BJ (cell line): ENCODE measurements around the gene TUSC2. TPM values are rescaled to one million over a fixed set of nuclear protein-coding genes. Genes with fewer than 3 reads are reported as not detected.

ENCODE experiments used
- CTCF ChIA-PET: fragments of 350-600 bp; formaldehyde crosslinking; extraction: SDS; loops from one replicate; lab custom pipeline; 2021; ENCODE audit warnings: antibody characterized with exemption, inconsistent platforms; lab: Yijun Ruan, JAX
- POLR2A ChIA-PET: fragments of 300-600 bp; sonication (Branson Sonifier 250); formaldehyde crosslinking; extraction: SDS; loops from one replicate; lab custom pipeline; 2021; ENCODE audit warnings: antibody characterized with exemption; lab: Charles Lee
- DNase-seq: peaks from one replicate; pipeline ENCODE4 v3.0.0-alpha.2; 2011; ENCODE audit warnings: low read depth
- H3K27me3 ChIP-seq: 2 replicates; pipeline ENCODE4 v1.6.0; 2011; ENCODE audit warnings: low read length; ENCODE audit not compliant: control insufficient read depth, insufficient read depth
- H3K36me3 ChIP-seq: 2 replicates; pipeline ENCODE4 v1.5.1; 2011; ENCODE audit warnings: low read length; ENCODE audit not compliant: control insufficient read depth, insufficient read depth
- H3K4me3 ChIP-seq: 2 replicates; pipeline ENCODE4 v1.5.1; 2011; ENCODE audit warnings: low read depth, mild to moderate bottlenecking, control low read depth, low read length
- polyA plus RNA-seq: library from polyadenylated mRNA; depleted of rRNA; stranded (reverse); fragments of >200 nt; gene quantifications from 2 replicates; pipeline ENCODE4 v1.2.3, GENCODE V29; 2011
- TF ChIP-seq, protein P1 (sequence below): IDR thresholded peaks from 2 replicates; pipeline ENCODE4 v1.5.1; 2011; ENCODE audit warnings: low read depth, mild to moderate bottlenecking, control low read depth, inconsistent platforms, low read length, moderate library complexity; ENCODE audit not compliant: insufficient read depth

TUSC2 gene
- polyA plus RNA-seq, 1 experiment = 38.9 TPM

- no peaks in the 10 kb centered on the region for H3K36me3 ChIP-seq
- TF ChIP-seq, protein P1, sequence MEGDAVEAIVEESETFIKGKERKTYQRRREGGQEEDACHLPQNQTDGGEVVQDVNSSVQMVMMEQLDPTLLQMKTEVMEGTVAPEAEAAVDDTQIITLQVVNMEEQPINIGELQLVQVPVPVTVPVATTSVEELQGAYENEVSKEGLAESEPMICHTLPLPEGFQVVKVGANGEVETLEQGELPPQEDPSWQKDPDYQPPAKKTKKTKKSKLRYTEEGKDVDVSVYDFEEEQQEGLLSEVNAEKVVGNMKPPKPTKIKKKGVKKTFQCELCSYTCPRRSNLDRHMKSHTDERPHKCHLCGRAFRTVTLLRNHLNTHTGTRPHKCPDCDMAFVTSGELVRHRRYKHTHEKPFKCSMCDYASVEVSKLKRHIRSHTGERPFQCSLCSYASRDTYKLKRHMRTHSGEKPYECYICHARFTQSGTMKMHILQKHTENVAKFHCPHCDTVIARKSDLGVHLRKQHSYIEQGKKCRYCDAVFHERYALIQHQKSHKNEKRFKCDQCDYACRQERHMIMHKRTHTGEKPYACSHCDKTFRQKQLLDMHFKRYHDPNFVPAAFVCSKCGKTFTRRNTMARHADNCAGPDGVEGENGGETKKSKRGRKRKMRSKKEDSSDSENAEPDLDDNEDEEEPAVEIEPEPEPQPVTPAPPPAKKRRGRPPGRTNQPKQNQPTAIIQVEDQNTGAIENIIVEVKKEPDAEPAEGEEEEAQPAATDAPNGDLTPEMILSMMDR = no peak
- DNase-seq = no peak
- no peak overlapping the region for H3K4me3 ChIP-seq
- POLR2A ChIA-PET = no interaction called here
- CTCF ChIA-PET = interaction anchor here (0.6 to 2.7 kb wide), 4 partner anchors 8 to 199 kb away, joined by 3 to 10 read pairs (median 4); partner anchors contain the start of genes CYB561D2 and NPRL2
- no peaks in the 10 kb centered on the region for H3K27me3 ChIP-seq
Measured at GRCh38 chr3:50342813-50343633, 15.0 kb upstream of the TUSC2 start.

- ChIA-PET POLR2A (no interaction called here), CTCF (interaction anchor here (0.6 to 2.7 kb wide), 2 partner anchors 140 to 200 kb away, joined by 3 to 10 read pairs; no protein-coding TSS in a partner anchor)
- Histone ChIP-seq H3K4me3 (no peak overlapping the region), H3K36me3 (no peaks in the 10 kb centered on the region), H3K27me3 (no peaks in the 10 kb centered on the region)
- TF ChIP-seq, protein P1 = no peak
- DNase-seq = no peak
Measured at GRCh38 chr3:50341996-50342650, 14.1 kb upstream of the TUSC2 start.

GRCh38 chr3:50341537-50341936 is 13.5 kb upstream of the TUSC2 start:
- no peaks in the 10 kb centered on the region for H3K27me3 ChIP-seq
- DNase-seq = no peak
- TF ChIP-seq, protein P1 = no peak
- CTCF ChIA-PET = interaction anchor here (1.9 to 2.7 kb wide), 2 partner anchors 9 to 201 kb away, joined by 9 to 10 read pairs; partner anchors contain the start of genes CYB561D2 and NPRL2
- POLR2A ChIA-PET = no interaction called here
- no peaks in the 10 kb centered on the region for H3K36me3 ChIP-seq
- peak overlapping the region; percentile 60 for H3K4me3 ChIP-seq

DNA sequence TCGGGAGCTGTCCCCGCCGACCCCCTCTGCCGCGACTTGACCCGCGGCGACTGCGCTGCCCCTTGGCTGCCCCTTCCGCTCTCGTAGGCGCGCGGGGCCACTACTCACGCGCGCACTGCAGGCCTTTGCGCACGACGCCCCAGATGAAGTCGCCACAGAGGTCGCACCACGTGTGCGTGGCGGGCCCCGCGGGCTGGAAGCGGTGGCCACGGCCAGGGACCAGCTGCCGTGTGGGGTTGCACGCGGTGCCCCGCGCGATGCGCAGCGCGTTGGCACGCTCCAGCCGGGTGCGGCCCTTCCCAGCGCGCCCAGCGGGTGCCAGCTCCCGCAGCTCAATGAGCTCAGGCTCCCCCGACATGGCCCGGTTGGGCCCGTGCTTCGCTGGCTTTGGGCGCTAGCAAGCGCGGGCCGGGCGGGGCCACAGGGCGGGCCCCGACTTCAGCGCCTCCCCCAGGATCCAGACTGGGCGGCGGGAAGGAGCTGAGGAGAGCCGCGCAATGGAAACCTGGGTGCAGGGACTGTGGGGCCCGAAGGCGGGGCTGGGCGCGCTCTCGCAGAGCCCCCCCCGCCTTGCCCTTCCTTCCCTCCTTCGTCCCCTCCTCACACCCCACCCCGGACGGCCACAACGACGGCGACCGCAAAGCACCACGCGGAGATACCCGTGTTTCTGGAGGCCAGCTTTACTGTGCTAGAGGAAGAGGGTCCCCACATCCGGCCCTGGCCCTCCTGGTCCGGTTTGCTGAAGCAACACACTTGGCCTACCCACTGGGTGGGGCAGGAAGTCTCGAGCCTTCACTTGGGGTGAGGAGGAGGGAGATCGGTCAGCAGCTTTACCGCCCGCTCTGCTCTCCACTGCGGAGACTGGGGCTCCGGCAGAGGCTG is 12.7 kb upstream of the TUSC2 start, which contains the start of gene RASSF1:
TSS of gene RASSF1 (minus strand) at position 389 of the 882 bp plus-strand sequence. CDS start at position 358, 31 bp downstream.
- TF ChIP-seq, protein P1 = no peak
- CTCF ChIA-PET = interaction anchor here (0.5 to 2.7 kb wide), 5 partner anchors 10 to 985 kb away, joined by 3 to 10 read pairs (median 4); partner anchors contain the start of genes CYB561D2 and NPRL2
- DNase-seq = no peak

More for the DNA sequence above, 12.7 kb upstream of the TUSC2 start, which contains the start of gene RASSF1:
- Histone ChIP-seq H3K4me3 (peak within 1 kb of the TSS; percentile 60), H3K27me3 (no peaks in the 10 kb centered on the region), H3K36me3 (no peaks in the 10 kb centered on the region)
- POLR2A ChIA-PET = no interaction called here
